ENCODE measurements around the gene LRP1-AS. TPM values are rescaled to one million over a fixed set of nuclear protein-coding genes. Genes with fewer than 3 reads are reported as not detected.

The LRP1-AS gene
- total RNA-seq (2022; extraction: Qiagen RNA extraction; ENCODE audit: low read depth) = not detected in 5 replicates

GRCh38 chr12:57146961-57147944 lies at the start of gene LRP1-AS:
LRP1-AS (minus strand) TSS chr12:57147619.

GRCh38 chr12:57127726-57128518 lies 19.5 kb downstream of the LRP1-AS start, which contains the start of gene LRP1:
LRP1 (plus strand) TSS chr12:57128483; CDS start chr12:57128965, 482 bp downstream.

GRCh38 chr12:57111031-57111734 lies 36.2 kb downstream of the LRP1-AS start, which contains the start of gene STAT6:
STAT6 (minus strand) TSS chr12:57111362; CDS start chr12:57108278, 3,084 bp downstream.

Other genes starting within 250 kb of the LRP1-AS start
- 0.09 TPM in 1 of 5 replicates, not detected in the others for gene SDR9C7, start 213.2 kb downstream of the LRP1-AS start, total RNA-seq (2022; extraction: Qiagen RNA extraction; ENCODE audit: low read depth)
- 0.05 to 0.13 TPM (median 0.12 TPM) in 4 of 5 replicates, not detected in the other for gene RDH16, start 190.0 kb downstream of the LRP1-AS start, total RNA-seq (2022; extraction: Qiagen RNA extraction; ENCODE audit: low read depth)
- 4.1 to 6.0 TPM (median 5.6 TPM) in 5 replicates for gene ZBTB39, start 141.1 kb downstream of the LRP1-AS start, total RNA-seq (2022; extraction: Qiagen RNA extraction; ENCODE audit: low read depth)
- 0.17 to 0.63 TPM (median 0.19 TPM) in 3 of 5 replicates, not detected in the others for gene TAC3, start 131.1 kb downstream of the LRP1-AS start, total RNA-seq (2022; extraction: Qiagen RNA extraction; ENCODE audit: low read depth)
- 0.14 to 0.71 TPM (median 0.33 TPM) in 5 replicates for gene MYO1A, start 97.5 kb downstream of the LRP1-AS start, total RNA-seq (2022; extraction: Qiagen RNA extraction; ENCODE audit: low read depth)
- 12.3 to 16.2 TPM (median 13.9 TPM) in 5 replicates for gene NEMP1, start 68.8 kb downstream of the LRP1-AS start, total RNA-seq (2022; extraction: Qiagen RNA extraction; ENCODE audit: low read depth)
- 12.3 to 17.1 TPM (median 16.3 TPM) in 5 replicates for gene NAB2, start 58.5 kb downstream of the LRP1-AS start, total RNA-seq (2022; extraction: Qiagen RNA extraction; ENCODE audit: low read depth)
- gene STAT6, start 36.3 kb downstream of the LRP1-AS start, total RNA-seq (2022; extraction: Qiagen RNA extraction; ENCODE audit: low read depth) = 39.9 to 51.4 TPM (median 44.9 TPM) in 5 replicates
- 14.4 to 18.2 TPM (median 16.0 TPM) in 5 replicates for gene LRP1, start 19.1 kb downstream of the LRP1-AS start, total RNA-seq (2022; extraction: Qiagen RNA extraction; ENCODE audit: low read depth)
- 4.1 to 5.8 TPM (median 5.1 TPM) in 5 replicates for gene NXPH4, start 69.2 kb upstream of the LRP1-AS start, total RNA-seq (2022; extraction: Qiagen RNA extraction; ENCODE audit: low read depth)
- gene SHMT2, start 82.1 kb upstream of the LRP1-AS start, total RNA-seq (2022; extraction: Qiagen RNA extraction; ENCODE audit: low read depth) = 111 to 127 TPM (median 124 TPM) in 5 replicates
- 0.15 to 0.49 TPM (median 0.26 TPM) in 5 replicates for gene STAC3, start 103.6 kb upstream of the LRP1-AS start, total RNA-seq (2022; extraction: Qiagen RNA extraction; ENCODE audit: low read depth)

Measured in A549 treated with GW870086 at 1 μM for 4 hours (cell line).